ENCODE results near the gene SEPTIN2.

- no peak for TF ChIP-seq EZH2 (IDR thresholded peaks at IDR 0.05; ENCODE audit: low read length)
- no peak for TF ChIP-seq CTCF (optimal IDR thresholded peaks at IDR 0.05 in 1 of 3, IDR thresholded peaks at IDR 0.05 in 1 of 3, conservative IDR thresholded peaks at IDR 0.05 in 1 of 3; ENCODE audit: extremely low read depth in 1 of 3, insufficient read depth in 2 of 3, low read length in 3 of 3)
Measured at GRCh38 chr2:241307055-241307454, 8.7 kb upstream of the SEPTIN2 start.
